8988T (cell line): Measurements from ENCODE around the gene P2RX4.
"Not testable (repeated sequence)": the region's sequence is repeated elsewhere in the genome, so short reads cannot be mapped to it uniquely, and the experiment has no call there.

Experiments used
- DNase-seq: peaks from one replicate; pipeline ENCODE4 v3.0.0; 2011

The P2RX4 gene

GRCh38 chr12:121189619-121190155 is 20.2 kb upstream of the P2RX4 start:
- no peak for DNase-seq

GRCh38 chr12:121190523-121191031 is 19.4 kb upstream of the P2RX4 start:
- DNase-seq = no peak

- DNase-seq = no peak
Observed at GRCh38 chr12:121191151-121191550, 18.8 kb upstream of the P2RX4 start.

GRCh38 chr12:121196902-121197301 is 13.0 kb upstream of the P2RX4 start:
- DNase-seq = no peak

GRCh38 chr12:121198949-121199348 is 11.0 kb upstream of the P2RX4 start:
- DNase-seq = no peak

GRCh38 chr12:121201140-121201539 is 8.8 kb upstream of the P2RX4 start:
- not testable (repeated sequence) for DNase-seq

- DNase-seq = no peak
Observed at GRCh38 chr12:121202407-121203355, 7.2 kb upstream of the P2RX4 start.

GRCh38 chr12:121203482-121203881 is 6.4 kb upstream of the P2RX4 start:
- no peak for DNase-seq

GRCh38 chr12:121205491-121205890 is 4.4 kb upstream of the P2RX4 start:
- DNase-seq = no peak

- not testable (repeated sequence) for DNase-seq
Observed at GRCh38 chr12:121208571-121208970, 1.4 kb upstream of the P2RX4 start.

GRCh38 chr12:121209221-121209620 is 708 bp upstream of the P2RX4 start:
- no peak for DNase-seq

GRCh38 chr12:121212875-121213274 is 2.9 kb downstream of the P2RX4 start:
- no peak for DNase-seq

- DNase-seq = no peak
Observed at GRCh38 chr12:121214166-121214777, 4.3 kb downstream of the P2RX4 start.

- no peak for DNase-seq
Observed at GRCh38 chr12:121214855-121215745, 5.2 kb downstream of the P2RX4 start.

- DNase-seq = no peak
Observed at GRCh38 chr12:121216102-121216501, 6.2 kb downstream of the P2RX4 start.

- DNase-seq = no peak
Observed at GRCh38 chr12:121217063-121217462, 7.1 kb downstream of the P2RX4 start.

- DNase-seq = no peak
Observed at GRCh38 chr12:121217761-121218160, 7.8 kb downstream of the P2RX4 start.

- DNase-seq = no peak
Observed at GRCh38 chr12:121218588-121219352, 8.8 kb downstream of the P2RX4 start.

GRCh38 chr12:121219353-121219986 is 9.5 kb downstream of the P2RX4 start:
- no peak for DNase-seq

GRCh38 chr12:121222847-121223246 is 12.9 kb downstream of the P2RX4 start:
- DNase-seq = no peak
